A549 (cell line): ENCODE results near the gene GPR6.

Source experiments
- POLR2A ChIP-seq: IDR thresholded peaks from 2 replicates; pipeline ENCODE4 v1.6.1; 2012; ENCODE audit warnings: mild to moderate bottlenecking, low read length
- ZC3H11A ChIP-seq: fragments of 450-650 bp; IDR thresholded peaks from 2 replicates; pipeline ENCODE4 v1.6.1; 2014; ENCODE audit warnings: antibody characterized with exemption, mild to moderate bottlenecking
- TF ChIP-seq, protein P1 (sequence below): fragments of >200 bp; sonication (Bioruptor Twin); formaldehyde crosslinking; IDR thresholded peaks from 3 replicates; pipeline ENCODE4 v1.5.1; 2016
- TF ChIP-seq, protein P2 (sequence below): fragments of 200-600 bp; sonication (generic); IDR thresholded peaks from 2 replicates; pipeline ENCODE4 v1.6.1; 2016; ENCODE audit warnings: antibody characterized with exemption, mild to moderate bottlenecking, moderate library complexity

DNA sequence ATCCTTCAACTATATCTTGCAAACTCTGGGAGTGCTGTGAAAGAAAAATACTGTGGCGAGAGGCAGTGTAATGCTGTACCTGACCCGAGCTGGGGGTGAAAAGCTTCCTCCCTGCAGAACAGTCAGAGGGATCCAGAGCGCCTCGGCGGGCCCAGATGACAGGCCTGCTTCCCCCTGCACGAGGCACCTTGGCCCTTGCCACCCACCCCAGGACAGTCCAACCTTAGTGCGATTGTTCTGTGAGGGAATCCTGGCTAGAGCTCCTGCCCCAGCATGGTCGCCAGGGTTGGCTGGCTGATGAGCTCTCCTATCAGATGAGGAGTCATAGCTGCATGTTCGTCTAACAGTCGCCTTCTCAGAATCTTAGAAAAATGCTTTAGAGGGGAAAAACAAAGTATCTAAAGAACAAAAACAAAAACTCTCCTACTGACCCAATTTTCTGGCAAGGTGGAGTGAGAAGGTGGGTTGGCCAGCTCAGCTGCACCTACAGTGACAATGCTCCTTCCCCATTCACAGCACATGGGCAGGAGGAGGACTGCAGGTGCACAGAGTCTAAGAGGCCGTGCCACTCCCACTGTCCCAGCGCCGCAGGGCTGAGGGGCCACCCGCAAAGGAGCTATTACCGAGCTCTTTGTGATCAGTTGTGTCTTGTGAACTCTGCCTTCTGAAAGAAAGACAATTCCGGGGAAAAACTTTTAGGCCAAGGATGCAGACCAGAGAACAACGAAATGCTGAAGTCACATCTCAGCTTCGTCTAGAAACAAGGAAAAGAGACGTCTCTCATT lies 28.6 kb upstream of the GPR6 start:
- TF ChIP-seq, protein P1, sequence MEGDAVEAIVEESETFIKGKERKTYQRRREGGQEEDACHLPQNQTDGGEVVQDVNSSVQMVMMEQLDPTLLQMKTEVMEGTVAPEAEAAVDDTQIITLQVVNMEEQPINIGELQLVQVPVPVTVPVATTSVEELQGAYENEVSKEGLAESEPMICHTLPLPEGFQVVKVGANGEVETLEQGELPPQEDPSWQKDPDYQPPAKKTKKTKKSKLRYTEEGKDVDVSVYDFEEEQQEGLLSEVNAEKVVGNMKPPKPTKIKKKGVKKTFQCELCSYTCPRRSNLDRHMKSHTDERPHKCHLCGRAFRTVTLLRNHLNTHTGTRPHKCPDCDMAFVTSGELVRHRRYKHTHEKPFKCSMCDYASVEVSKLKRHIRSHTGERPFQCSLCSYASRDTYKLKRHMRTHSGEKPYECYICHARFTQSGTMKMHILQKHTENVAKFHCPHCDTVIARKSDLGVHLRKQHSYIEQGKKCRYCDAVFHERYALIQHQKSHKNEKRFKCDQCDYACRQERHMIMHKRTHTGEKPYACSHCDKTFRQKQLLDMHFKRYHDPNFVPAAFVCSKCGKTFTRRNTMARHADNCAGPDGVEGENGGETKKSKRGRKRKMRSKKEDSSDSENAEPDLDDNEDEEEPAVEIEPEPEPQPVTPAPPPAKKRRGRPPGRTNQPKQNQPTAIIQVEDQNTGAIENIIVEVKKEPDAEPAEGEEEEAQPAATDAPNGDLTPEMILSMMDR: no peak
- TF ChIP-seq ZC3H11A: no peak
- TF ChIP-seq, protein P2, sequence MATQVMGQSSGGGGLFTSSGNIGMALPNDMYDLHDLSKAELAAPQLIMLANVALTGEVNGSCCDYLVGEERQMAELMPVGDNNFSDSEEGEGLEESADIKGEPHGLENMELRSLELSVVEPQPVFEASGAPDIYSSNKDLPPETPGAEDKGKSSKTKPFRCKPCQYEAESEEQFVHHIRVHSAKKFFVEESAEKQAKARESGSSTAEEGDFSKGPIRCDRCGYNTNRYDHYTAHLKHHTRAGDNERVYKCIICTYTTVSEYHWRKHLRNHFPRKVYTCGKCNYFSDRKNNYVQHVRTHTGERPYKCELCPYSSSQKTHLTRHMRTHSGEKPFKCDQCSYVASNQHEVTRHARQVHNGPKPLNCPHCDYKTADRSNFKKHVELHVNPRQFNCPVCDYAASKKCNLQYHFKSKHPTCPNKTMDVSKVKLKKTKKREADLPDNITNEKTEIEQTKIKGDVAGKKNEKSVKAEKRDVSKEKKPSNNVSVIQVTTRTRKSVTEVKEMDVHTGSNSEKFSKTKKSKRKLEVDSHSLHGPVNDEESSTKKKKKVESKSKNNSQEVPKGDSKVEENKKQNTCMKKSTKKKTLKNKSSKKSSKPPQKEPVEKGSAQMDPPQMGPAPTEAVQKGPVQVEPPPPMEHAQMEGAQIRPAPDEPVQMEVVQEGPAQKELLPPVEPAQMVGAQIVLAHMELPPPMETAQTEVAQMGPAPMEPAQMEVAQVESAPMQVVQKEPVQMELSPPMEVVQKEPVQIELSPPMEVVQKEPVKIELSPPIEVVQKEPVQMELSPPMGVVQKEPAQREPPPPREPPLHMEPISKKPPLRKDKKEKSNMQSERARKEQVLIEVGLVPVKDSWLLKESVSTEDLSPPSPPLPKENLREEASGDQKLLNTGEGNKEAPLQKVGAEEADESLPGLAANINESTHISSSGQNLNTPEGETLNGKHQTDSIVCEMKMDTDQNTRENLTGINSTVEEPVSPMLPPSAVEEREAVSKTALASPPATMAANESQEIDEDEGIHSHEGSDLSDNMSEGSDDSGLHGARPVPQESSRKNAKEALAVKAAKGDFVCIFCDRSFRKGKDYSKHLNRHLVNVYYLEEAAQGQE: no peak
- TF ChIP-seq POLR2A: no peak
